NCI-H82 (cell line): ENCODE data around the gene MTPN.

Experiments used
- DNase-seq: peaks from one replicate; lab custom pipeline; 2025; lab: John Stamatoyannopoulos, UW

MTPN gene

GRCh38 chr7:135977007-135977741 lies at the start of gene MTPN:
Gene MTPN (minus strand): TSS chr7:135977359. CDS start chr7:135977100, 259 bp downstream.
- DNase-seq, result peak; percentile 99

- DNase-seq, result no peak
Measured at GRCh38 chr7:136026209-136026608, 49.0 kb upstream of the MTPN start.

GRCh38 chr7:136023134-136023869 lies 46.1 kb upstream of the MTPN start:
- no peak for DNase-seq

- no peak for DNase-seq
Measured at GRCh38 chr7:136020556-136020955, 43.4 kb upstream of the MTPN start.

- DNase-seq, result no peak
Measured at GRCh38 chr7:136018104-136018503, 40.9 kb upstream of the MTPN start.

- DNase-seq, result no peak
Measured at GRCh38 chr7:136016649-136017395, 39.7 kb upstream of the MTPN start.

- DNase-seq, result no peak
Measured at GRCh38 chr7:136015638-136016037, 38.5 kb upstream of the MTPN start.

- DNase-seq, result no peak
Measured at GRCh38 chr7:136014659-136015058, 37.5 kb upstream of the MTPN start.

GRCh38 chr7:136012238-136012637 lies 35.1 kb upstream of the MTPN start:
- DNase-seq, result no peak

- DNase-seq, result peak; percentile 83
Measured at GRCh38 chr7:136009488-136010079, 32.4 kb upstream of the MTPN start.

- no peak for DNase-seq
Measured at GRCh38 chr7:136006208-136006607, 29.0 kb upstream of the MTPN start.

GRCh38 chr7:136004083-136004482 lies 26.9 kb upstream of the MTPN start:
- no peak for DNase-seq

GRCh38 chr7:136002802-136003201 lies 25.6 kb upstream of the MTPN start:
- no peak for DNase-seq

GRCh38 chr7:136000288-136000913 lies 23.2 kb upstream of the MTPN start:
- no peak for DNase-seq

GRCh38 chr7:135998081-135998480 lies 20.9 kb upstream of the MTPN start:
- DNase-seq, result no peak

- DNase-seq, result no peak
Measured at GRCh38 chr7:135995748-135996147, 18.6 kb upstream of the MTPN start.

- no peak for DNase-seq
Measured at GRCh38 chr7:135994466-135995205, 17.5 kb upstream of the MTPN start.

- no peak for DNase-seq
Measured at GRCh38 chr7:135993950-135994349, 16.8 kb upstream of the MTPN start.

- no peak for DNase-seq
Measured at GRCh38 chr7:135991906-135992305, 14.7 kb upstream of the MTPN start.

GRCh38 chr7:135991322-135991721 lies 14.2 kb upstream of the MTPN start:
- no peak for DNase-seq

GRCh38 chr7:135990258-135990657 lies 13.1 kb upstream of the MTPN start:
- no peak for DNase-seq
